RWPE1 (cell line): ENCODE results near the gene MTNR1A.
A peak's percentile ranks its signal among the peaks of the same experiment; 100 is the strongest.

Experiments
- CTCF ChIA-PET: fragments of 350-600 bp; sonication (Branson Sonifier 250); formaldehyde crosslinking; extraction: SDS; loops from one replicate; lab custom pipeline; 2021; lab: Yijun Ruan, JAX
- POLR2A ChIA-PET: fragments of 400-600 bp; formaldehyde crosslinking; extraction: SDS; loops from one replicate; lab custom pipeline; 2020; ENCODE audit warnings: antibody characterized with exemption; ENCODE audit not compliant: low non-redundant PET; lab: Yijun Ruan, JAX
- DNase-seq: peaks from one replicate; pipeline ENCODE4 v3.0.0; 2012; ENCODE audit warnings: low spot score
- H3K27ac ChIP-seq: fragments of 450-650 bp; 2 replicates; pipeline ENCODE4 v1.5.1; 2017
- TF ChIP-seq, protein P1 (sequence below): fragments of 450-650 bp; conservative IDR thresholded peaks from 2 replicates; pipeline ENCODE4 v1.5.1; 2017; ENCODE audit warnings: low read depth, mild to moderate bottlenecking

MTNR1A gene

DNA sequence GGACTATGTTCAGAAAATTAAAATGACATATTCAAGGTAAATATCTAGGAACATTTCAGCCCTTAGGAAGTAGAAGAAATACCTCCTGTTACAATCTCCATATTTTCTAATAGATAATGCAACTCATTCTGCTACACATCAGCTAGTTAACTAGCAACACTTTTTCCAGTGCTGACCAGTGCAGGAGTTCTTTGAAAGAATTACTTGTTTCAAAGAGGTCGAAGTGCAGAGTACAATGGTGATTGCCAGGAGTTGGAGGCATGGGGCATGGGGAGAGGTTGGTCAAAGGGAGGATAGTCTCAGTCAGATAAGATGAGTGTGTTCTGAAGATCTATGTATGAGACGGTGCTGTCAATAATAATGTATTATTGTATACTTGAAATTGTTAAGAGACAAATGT is 53.1 kb downstream of the MTNR1A start:
- no peak overlapping the region for H3K27ac ChIP-seq
- CTCF ChIA-PET = interaction anchor here (0.6 kb wide), 1 partner anchor 29 kb away, joined by 3 read pairs; no protein-coding TSS in a partner anchor
- DNase-seq = no peak
- TF ChIP-seq, protein P1, sequence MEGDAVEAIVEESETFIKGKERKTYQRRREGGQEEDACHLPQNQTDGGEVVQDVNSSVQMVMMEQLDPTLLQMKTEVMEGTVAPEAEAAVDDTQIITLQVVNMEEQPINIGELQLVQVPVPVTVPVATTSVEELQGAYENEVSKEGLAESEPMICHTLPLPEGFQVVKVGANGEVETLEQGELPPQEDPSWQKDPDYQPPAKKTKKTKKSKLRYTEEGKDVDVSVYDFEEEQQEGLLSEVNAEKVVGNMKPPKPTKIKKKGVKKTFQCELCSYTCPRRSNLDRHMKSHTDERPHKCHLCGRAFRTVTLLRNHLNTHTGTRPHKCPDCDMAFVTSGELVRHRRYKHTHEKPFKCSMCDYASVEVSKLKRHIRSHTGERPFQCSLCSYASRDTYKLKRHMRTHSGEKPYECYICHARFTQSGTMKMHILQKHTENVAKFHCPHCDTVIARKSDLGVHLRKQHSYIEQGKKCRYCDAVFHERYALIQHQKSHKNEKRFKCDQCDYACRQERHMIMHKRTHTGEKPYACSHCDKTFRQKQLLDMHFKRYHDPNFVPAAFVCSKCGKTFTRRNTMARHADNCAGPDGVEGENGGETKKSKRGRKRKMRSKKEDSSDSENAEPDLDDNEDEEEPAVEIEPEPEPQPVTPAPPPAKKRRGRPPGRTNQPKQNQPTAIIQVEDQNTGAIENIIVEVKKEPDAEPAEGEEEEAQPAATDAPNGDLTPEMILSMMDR = no peak
- POLR2A ChIA-PET = no interaction called here

DNA sequence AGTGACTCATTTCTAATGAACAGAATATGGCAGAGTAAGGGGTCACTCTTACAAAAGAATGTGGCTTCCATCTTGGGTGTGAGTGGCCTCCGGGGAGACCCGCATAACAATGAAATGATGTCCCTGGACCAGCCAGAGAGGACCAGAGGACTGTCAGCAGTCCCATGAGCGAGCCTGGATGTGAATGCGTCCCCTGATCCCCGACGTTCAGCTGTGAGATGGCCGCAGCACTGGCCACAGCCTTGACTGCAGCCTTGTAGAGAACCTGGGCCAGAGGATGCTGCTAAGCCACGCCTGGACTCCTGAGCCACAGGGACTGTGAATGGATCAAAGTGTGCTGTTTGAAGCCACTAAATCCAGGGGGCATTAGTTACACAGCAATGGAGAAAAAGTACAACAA is 53.8 kb downstream of the MTNR1A start:
- H3K27ac ChIP-seq = no peak overlapping the region
- ChIA-PET CTCF (no interaction called here), POLR2A (no interaction called here)
- TF ChIP-seq, protein P1 = no peak
- DNase-seq = no peak

DNA sequence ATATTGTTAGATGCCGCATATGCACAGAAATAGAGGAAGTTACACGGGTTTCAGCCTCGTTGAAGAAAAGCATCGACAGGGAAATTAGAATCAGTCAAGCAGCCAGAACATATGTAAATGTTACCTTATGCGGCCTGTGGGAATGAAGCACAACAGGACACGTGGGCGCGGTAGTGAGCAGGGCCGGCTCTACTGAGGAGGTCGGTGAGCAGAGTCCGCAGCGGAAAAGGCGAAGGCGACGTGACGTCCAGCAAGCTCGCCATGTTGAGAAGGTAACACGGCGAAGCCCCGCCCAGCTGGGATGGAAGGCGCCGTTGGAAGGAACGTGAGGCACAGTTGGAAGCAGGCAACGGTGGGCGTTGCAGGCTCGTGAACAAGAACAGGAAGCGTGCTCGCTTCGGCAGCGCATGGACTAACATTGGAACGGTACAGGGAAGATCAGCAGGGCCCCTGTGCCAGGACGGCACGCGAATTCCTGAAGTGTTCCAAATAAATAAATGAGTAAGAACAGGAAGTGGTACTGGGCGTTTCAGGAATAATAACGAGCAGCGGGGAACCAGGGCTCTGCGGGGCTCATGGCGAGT is 54.6 kb downstream of the MTNR1A start:
- peak; percentile 46 for DNase-seq
- peak overlapping the region; percentile 25; the same call in 1 of the 2 replicates for H3K27ac ChIP-seq
- TF ChIP-seq, protein P1 = no peak
- ChIA-PET CTCF (interaction anchor here (0.6 kb wide), 1 partner anchor 389 kb away, joined by 4 read pairs; no protein-coding TSS in a partner anchor), POLR2A (interaction anchor here (0.6 kb wide), 3 partner anchors 30 to 250 kb away, joined by 3 to 9 read pairs (median 7); no protein-coding TSS in a partner anchor)

GRCh38 chr4:186499467-186499866 is 55.9 kb downstream of the MTNR1A start:
- H3K27ac ChIP-seq = no peak overlapping the region
- TF ChIP-seq, protein P1 = no peak
- ChIA-PET CTCF (interaction anchor here (0.5 to 0.7 kb wide), 2 partner anchors 88 to 296 kb away, joined by 4 read pairs; no protein-coding TSS in a partner anchor), POLR2A (no interaction called here)
- no peak for DNase-seq

DNA sequence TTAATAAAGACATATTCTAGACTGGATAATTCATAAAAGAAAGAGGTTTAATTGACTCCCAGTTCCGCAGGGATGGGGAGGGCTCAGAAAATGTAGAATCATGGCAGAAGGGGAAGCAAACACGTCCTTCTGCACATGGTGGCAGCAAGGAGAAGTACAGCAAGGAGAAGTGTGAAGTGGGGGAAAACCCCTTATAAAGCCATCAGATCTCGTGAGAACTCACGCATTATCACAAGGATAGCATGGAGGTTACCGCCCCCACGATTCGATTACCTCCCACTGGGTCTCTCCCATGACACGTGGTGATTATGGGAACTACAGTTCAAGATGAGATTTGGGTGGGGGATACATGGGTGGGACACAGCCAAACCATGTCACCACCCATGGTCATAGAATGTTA is 58.3 kb downstream of the MTNR1A start:
- DNase-seq = no peak
- ChIA-PET CTCF (no interaction called here), POLR2A (no interaction called here)
- no peak overlapping the region for H3K27ac ChIP-seq
- TF ChIP-seq, protein P1 = no peak

DNA sequence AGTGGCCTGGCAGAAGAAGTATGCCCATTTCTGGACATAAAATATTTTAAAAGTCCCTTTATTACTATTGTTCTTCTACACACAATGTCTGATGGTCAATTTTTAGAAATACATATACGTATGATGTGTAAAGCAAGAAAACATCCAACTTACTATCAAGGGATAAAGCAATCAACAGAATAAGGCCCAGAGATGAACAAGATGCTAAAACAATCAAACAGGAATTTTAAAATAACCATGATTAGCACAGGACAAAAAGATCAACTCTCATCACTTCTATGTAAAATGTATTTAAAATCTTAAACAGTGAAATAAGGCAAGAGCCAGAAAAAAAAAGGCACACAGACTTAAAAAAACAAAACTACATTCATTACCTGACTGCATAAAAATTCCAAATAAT is 60.9 kb downstream of the MTNR1A start:
- DNase-seq = no peak
- TF ChIP-seq, protein P1 = no peak
- CTCF ChIA-PET = no interaction called here
- no peak overlapping the region for H3K27ac ChIP-seq
- POLR2A ChIA-PET = no interaction called here
